Frontal cortex (tissue), 4 donors: ENCODE measurements around the gene SLC9A9. TPM values are rescaled to one million over a fixed set of nuclear protein-coding genes. Genes with fewer than 3 reads are reported as not detected.

Source experiments
- DNase-seq, 2 donors: peaks; one replicate each; pipeline ENCODE4 v3.0.0; 2012; ENCODE audit warnings: low spot score in 2 of 2
- FAIRE-seq: peaks from 2 replicates; lab custom pipeline; 2012; peaks lifted over from hg19 to GRCh38; lab: Jason Lieb, UNC
- total RNA-seq: library from RNA; depleted of rRNA; stranded (reverse); fragments of >200 nt; gene quantifications from one replicate; pipeline ENCODE4 v1.2.3, GENCODE V29; 2014
- donor health status: control.
- donor health status: control.
- donor health status: control.

Gene SLC9A9
- total RNA-seq, 1 donor from 2014 or later: 4.9 TPM

GRCh38 chr3:143661677-143662076 is 186.6 kb downstream of the SLC9A9 start:
- FAIRE-seq: no peak

GRCh38 chr3:143658861-143659260 is 189.4 kb downstream of the SLC9A9 start:
- DNase-seq (no peak), FAIRE-seq (no peak)

More at GRCh38 chr3:143661677-143662076, 186.6 kb downstream of the SLC9A9 start:
- no peak for DNase-seq

GRCh38 chr3:143658116-143658515 is 190.2 kb downstream of the SLC9A9 start:
- FAIRE-seq: no peak
- no peak for DNase-seq

GRCh38 chr3:143657391-143657790 is 190.9 kb downstream of the SLC9A9 start:
- no peak for DNase-seq
- peak; percentile 51 for FAIRE-seq

GRCh38 chr3:143654906-143655305 is 193.4 kb downstream of the SLC9A9 start:
- FAIRE-seq (no peak), DNase-seq (no peak)

GRCh38 chr3:143653935-143654334 is 194.3 kb downstream of the SLC9A9 start:
- FAIRE-seq (no peak), DNase-seq (no peak)

GRCh38 chr3:143653493-143653892 is 194.8 kb downstream of the SLC9A9 start:
- DNase-seq: no peak
- FAIRE-seq: no peak

- FAIRE-seq: no peak
- no peak for DNase-seq
These were observed 196.2 kb downstream of the SLC9A9 start for GRCh38 chr3:143652118-143652517.

GRCh38 chr3:143650827-143651226 is 197.4 kb downstream of the SLC9A9 start:
- DNase-seq (no peak), FAIRE-seq (no peak)

- FAIRE-seq (no peak), DNase-seq (no peak)
These were observed 198.1 kb downstream of the SLC9A9 start for GRCh38 chr3:143650120-143650519.

GRCh38 chr3:143648708-143649107 is 199.6 kb downstream of the SLC9A9 start:
- no peak for FAIRE-seq
- no peak for DNase-seq

- FAIRE-seq (no peak), DNase-seq (no peak)
These were observed 200.1 kb downstream of the SLC9A9 start for GRCh38 chr3:143648218-143648617.

GRCh38 chr3:143644370-143645089 is 203.7 kb downstream of the SLC9A9 start:
- FAIRE-seq (no peak), DNase-seq (peak; percentile 4 to 36)

- no peak for FAIRE-seq
- DNase-seq: no peak
These were observed 204.4 kb downstream of the SLC9A9 start for GRCh38 chr3:143643905-143644304.

GRCh38 chr3:143640774-143641173 is 207.5 kb downstream of the SLC9A9 start:
- FAIRE-seq (no peak), DNase-seq (no peak)

- DNase-seq: no peak
These were observed 211.1 kb downstream of the SLC9A9 start for GRCh38 chr3:143637133-143637532.

GRCh38 chr3:143634991-143635390 is 213.3 kb downstream of the SLC9A9 start:
- FAIRE-seq: no peak
- no peak for DNase-seq

More at GRCh38 chr3:143637133-143637532, 211.1 kb downstream of the SLC9A9 start:
- FAIRE-seq: no peak

- DNase-seq (no peak), FAIRE-seq (no peak)
These were observed 213.8 kb downstream of the SLC9A9 start for GRCh38 chr3:143634427-143634826.

GRCh38 chr3:143633816-143634215 is 214.5 kb downstream of the SLC9A9 start:
- no peak for FAIRE-seq
- DNase-seq: no peak

- DNase-seq (no peak), FAIRE-seq (no peak)
These were observed 218.5 kb downstream of the SLC9A9 start for GRCh38 chr3:143629726-143630125.

- DNase-seq (no peak), FAIRE-seq (no peak)
These were observed 219.3 kb downstream of the SLC9A9 start for GRCh38 chr3:143628971-143629370.

GRCh38 chr3:143627336-143627735 is 220.9 kb downstream of the SLC9A9 start:
- no peak for FAIRE-seq

More at GRCh38 chr3:143627336-143627735, 220.9 kb downstream of the SLC9A9 start:
- no peak for DNase-seq
